Ascending aorta (tissue), 2 donors: ENCODE measurements around the gene NPPB. TPM values are rescaled to one million over a fixed set of nuclear protein-coding genes. Genes with fewer than 3 reads are reported as not detected.

ENCODE experiments used
- DNase-seq, 2 donors: peaks; one replicate each; pipeline ENCODE4 v3.0.0-alpha.2; 2019; ENCODE audit warnings: low spot score in 2 of 2
- H3K27ac ChIP-seq, 2 donors: fragments of 200-600 bp; sonication (generic); one replicate each; pipeline ENCODE4 v1.5.1; 2016 to 2017; ENCODE audit warnings: mild to moderate bottlenecking in 1 of 2
- H3K27me3 ChIP-seq: fragments of 200-600 bp; sonication (generic); one replicate; pipeline ENCODE4 v1.5.1; 2017
- H3K36me3 ChIP-seq, 2 donors: fragments of 200-600 bp; sonication (generic); one replicate each; pipeline ENCODE4 v1.5.1; 2016
- H3K4me1 ChIP-seq, 2 donors: fragments of 200-600 bp; sonication (generic); one replicate each; pipeline ENCODE4 v1.5.1; 2016 to 2017; ENCODE audit warnings: mild to moderate bottlenecking in 1 of 2
- H3K4me3 ChIP-seq, 2 donors: fragments of 200-600 bp; sonication (generic); one replicate each; pipeline ENCODE4 v1.5.1; 2016 to 2017; ENCODE audit warnings: mild to moderate bottlenecking in 1 of 2
- H3K9me3 ChIP-seq, 2 donors: fragments of 200-600 bp; sonication (generic); one replicate each; pipeline ENCODE4 v1.5.1; 2016
- intact Hi-C: fragments of 100-400 bp; cut with DNase I; formaldehyde crosslinking; loops from one replicate; pipeline ENCODE4 v1.15.1; 2023
- total RNA-seq: library from RNA; depleted of rRNA; stranded (reverse); fragments of >200 nt; gene quantifications from one replicate; pipeline ENCODE4 v1.1.0, GENCODE V29; 2016
- TF ChIP-seq, protein P1 (sequence below), 3 experiments: fragments of 200-600 bp in 2 of 3; fragments of 450-650 bp in 1 of 3; sonication (generic) in 2 of 3; IDR thresholded peaks; one replicate each; pipeline ENCODE4 v1.5.1; 2016 to 2019; ENCODE audit warnings: antibody characterized with exemption in 3 of 3, mild to moderate bottlenecking in 1 of 3, moderate library complexity in 1 of 3

Gene NPPB
- total RNA-seq, 1 donor from 2014 or later = not detected

DNA sequence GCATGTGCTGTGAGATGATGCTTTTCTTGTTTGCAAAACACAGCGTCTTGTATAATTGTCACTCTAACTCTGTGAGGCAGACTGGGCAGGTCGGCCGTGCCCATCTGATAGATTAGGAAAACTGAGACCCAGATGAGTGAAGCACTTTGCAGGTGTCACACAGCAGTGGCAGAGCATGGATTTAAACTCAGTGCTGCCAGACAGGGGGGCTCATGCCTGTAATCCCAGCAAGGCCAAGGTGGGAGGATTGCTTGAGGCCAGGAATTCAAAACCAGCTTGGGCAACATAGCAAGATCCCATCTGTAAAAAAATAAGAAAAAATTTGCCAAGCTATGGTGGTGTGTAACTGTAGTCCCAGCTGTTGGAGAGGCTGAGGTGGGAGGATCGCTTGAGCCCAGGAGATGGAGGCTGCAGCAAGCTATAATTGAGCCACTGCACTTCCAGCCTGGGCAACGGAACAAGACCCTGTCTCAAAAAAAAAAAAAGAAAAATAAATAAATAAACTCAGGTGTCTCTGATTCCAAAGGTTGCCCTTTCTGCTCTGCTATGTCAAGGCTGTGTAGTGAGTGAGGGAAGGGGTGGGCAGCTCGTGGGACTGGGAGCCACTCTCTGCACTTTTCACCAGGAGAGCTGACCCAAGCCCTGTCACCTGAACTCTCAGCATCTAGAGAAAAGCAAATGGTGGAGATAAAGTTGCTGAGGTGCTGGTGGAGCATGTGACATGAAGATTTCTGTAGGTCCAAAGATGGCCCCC, 32.9 kb upstream of the NPPB start:
- Histone ChIP-seq H3K4me1 (no peaks in the 10 kb centered on the region), H3K4me3 (no peak overlapping the region), H3K27me3 (no peaks in the 10 kb centered on the region), H3K27ac (no peak overlapping the region), H3K9me3 (no peaks in the 10 kb centered on the region), H3K36me3 (no peaks in the 10 kb centered on the region)
- no peak for DNase-seq
- intact Hi-C loops = no loop called here
- TF ChIP-seq, protein P1, sequence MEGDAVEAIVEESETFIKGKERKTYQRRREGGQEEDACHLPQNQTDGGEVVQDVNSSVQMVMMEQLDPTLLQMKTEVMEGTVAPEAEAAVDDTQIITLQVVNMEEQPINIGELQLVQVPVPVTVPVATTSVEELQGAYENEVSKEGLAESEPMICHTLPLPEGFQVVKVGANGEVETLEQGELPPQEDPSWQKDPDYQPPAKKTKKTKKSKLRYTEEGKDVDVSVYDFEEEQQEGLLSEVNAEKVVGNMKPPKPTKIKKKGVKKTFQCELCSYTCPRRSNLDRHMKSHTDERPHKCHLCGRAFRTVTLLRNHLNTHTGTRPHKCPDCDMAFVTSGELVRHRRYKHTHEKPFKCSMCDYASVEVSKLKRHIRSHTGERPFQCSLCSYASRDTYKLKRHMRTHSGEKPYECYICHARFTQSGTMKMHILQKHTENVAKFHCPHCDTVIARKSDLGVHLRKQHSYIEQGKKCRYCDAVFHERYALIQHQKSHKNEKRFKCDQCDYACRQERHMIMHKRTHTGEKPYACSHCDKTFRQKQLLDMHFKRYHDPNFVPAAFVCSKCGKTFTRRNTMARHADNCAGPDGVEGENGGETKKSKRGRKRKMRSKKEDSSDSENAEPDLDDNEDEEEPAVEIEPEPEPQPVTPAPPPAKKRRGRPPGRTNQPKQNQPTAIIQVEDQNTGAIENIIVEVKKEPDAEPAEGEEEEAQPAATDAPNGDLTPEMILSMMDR (IDR thresholded peaks at IDR 0.05) = no peak

DNA sequence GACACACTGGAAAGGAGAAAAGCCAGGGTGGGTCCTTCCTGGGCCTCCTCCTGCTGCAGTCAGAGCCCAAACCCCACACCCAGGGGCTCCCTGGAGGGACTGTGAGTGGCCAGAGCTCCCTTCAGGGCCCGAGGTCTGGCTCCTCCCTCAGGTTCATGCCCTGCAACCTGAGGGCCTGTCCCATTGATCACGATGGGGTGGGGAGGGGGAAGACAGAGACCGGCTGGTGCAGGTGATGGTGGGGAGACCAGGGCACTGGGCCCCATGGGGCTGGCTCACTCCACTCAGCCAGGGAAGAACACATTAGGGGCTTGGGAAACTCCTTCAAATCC, 30.1 kb upstream of the NPPB start:
- intact Hi-C loops = no loop called here
- no peaks in the 10 kb centered on the region for H3K27me3 ChIP-seq
- DNase-seq = no peak
- H3K27ac ChIP-seq = no peak overlapping the region
- TF ChIP-seq, protein P1 (IDR thresholded peaks at IDR 0.05) = no peak
- H3K36me3 ChIP-seq = no peaks in the 10 kb centered on the region
- no peak overlapping the region for H3K4me3 ChIP-seq
- no peaks in the 10 kb centered on the region for H3K9me3 ChIP-seq
- H3K4me1 ChIP-seq = no peaks in the 10 kb centered on the region

DNA sequence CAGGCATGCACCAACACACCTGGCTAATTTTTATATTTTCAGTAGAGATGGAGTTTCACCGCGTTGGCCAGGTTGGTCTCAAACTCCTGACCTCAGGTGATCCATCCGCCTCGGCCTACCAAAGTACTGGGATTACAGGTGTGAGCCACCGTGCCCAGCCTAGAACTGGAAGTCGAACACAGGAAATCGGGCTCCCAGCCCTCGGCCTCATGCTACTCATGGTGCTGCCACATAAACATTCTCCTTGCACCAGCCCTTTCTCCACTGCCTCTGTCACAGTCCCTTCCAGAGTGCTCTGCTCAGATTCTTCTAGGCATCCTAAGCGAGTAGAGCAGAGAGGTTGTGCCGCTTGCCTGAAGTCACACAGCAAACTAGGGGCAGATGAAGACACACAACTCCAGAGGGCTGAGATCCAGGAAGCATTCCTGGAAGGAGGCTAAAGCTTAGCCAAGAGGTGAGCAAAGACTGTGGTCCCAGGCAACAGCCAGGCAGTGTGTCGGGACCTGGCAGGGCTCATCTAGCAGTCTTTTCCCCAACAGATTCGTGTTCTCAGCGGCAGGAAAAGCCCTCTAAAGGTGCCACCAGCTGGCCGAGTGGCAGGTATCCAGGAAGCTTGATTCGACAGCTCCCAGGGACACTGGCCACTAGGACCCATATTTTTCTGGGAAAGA, 29.6 kb upstream of the NPPB start:
- Histone ChIP-seq H3K36me3 (no peaks in the 10 kb centered on the region), H3K27ac (no peak overlapping the region), H3K27me3 (no peaks in the 10 kb centered on the region), H3K4me3 (no peak overlapping the region), H3K4me1 (no peaks in the 10 kb centered on the region), H3K9me3 (no peaks in the 10 kb centered on the region)
- TF ChIP-seq, protein P1 (IDR thresholded peaks at IDR 0.05) = no peak
- intact Hi-C loops = no loop called here
- DNase-seq = no peak

DNA sequence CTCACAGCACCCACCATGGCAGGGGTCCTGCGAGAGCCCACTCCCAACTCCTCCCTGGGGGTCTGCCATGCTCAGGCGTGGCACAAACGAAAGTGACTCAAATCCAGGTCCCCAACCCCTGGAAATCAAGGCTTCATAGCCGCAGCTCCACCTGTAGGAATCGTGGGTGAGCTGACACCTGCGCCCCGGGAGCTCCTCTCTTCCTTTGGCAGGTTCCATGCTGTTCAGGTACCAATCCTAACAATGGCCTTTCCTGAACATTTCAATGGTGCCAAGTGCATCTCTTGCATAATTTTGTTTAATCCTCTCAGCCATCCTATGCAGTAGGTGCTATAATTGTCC, 28.9 kb upstream of the NPPB start:
- no peaks in the 10 kb centered on the region for H3K27me3 ChIP-seq
- no peak overlapping the region for H3K27ac ChIP-seq
- no peak for DNase-seq
- no peaks in the 10 kb centered on the region for H3K4me1 ChIP-seq
- no peaks in the 10 kb centered on the region for H3K9me3 ChIP-seq
- TF ChIP-seq, protein P1 (IDR thresholded peaks at IDR 0.05) = no peak
- H3K36me3 ChIP-seq = no peaks in the 10 kb centered on the region
- intact Hi-C loops = no loop called here
- no peak overlapping the region for H3K4me3 ChIP-seq

DNA sequence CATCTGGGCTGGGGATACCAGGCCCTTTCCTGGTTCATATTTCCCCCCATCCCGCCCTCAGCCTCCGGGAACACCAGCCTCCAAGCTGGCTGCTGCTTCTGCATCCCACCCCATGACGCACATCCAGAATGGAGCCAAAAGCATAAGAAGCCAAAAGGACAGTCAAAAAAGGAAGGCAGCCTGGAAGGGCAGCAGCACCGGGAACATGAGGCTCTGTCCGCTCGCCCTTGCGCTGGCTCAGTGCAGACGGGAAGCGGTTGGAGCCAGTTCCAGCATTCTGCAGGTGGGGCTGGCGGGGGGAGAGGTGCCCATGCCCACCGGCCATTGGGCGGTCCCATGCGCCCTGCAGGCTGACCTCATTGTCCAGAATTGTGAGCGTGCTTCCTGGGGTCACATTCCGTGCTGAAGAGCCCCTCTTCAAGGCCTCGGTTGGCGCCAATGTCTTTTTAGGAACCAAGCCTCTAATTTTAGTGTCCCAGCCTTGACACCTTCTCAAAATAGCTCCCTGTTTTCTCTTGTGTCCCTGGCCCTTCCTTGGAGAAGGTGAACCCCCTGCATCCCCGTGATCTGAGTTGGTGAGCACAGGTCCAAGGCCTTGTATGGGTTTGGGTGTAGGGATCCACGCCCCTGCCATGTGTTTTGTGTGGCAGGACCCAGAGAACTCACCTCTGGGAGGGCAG, 28.4 kb upstream of the NPPB start:
- H3K27ac ChIP-seq = no peak overlapping the region
- H3K4me1 ChIP-seq = no peaks in the 10 kb centered on the region
- no peak for DNase-seq
- no peaks in the 10 kb centered on the region for H3K36me3 ChIP-seq
- TF ChIP-seq, protein P1 (IDR thresholded peaks at IDR 0.05) = no peak
- no peaks in the 10 kb centered on the region for H3K27me3 ChIP-seq
- intact Hi-C loops = no loop called here
- H3K4me3 ChIP-seq = no peak overlapping the region
- no peaks in the 10 kb centered on the region for H3K9me3 ChIP-seq
